Esophagus squamous epithelium (tissue), 5 donors: ENCODE data around the gene MROH2B. TPM values are rescaled to one million over a fixed set of nuclear protein-coding genes. Genes with fewer than 3 reads are reported as not detected.

Source experiments
- DNase-seq: peaks from one replicate; lab custom pipeline; 2025; lab: John Stamatoyannopoulos, UW
- H3K27ac ChIP-seq, 4 donors: fragments of 200-600 bp; sonication (generic); one replicate each; pipeline ENCODE4 v1.5.1; 2016 to 2019; ENCODE audit warnings: mild to moderate bottlenecking in 1 of 4
- H3K27me3 ChIP-seq, 4 donors: fragments of 200-600 bp; sonication (generic); 1 replicate in 3 of 4; 2 replicates in 1 of 4; pipeline versions ENCODE4 v1.5.1 to v1.6.0; 2017 to 2021; ENCODE audit warnings: antibody characterized with exemption in 1 of 4
- H3K36me3 ChIP-seq, 3 donors: fragments of 200-600 bp; sonication (generic); one replicate each; pipeline ENCODE4 v1.5.1; 2016 to 2019
- H3K4me1 ChIP-seq, 3 donors: fragments of 200-600 bp; sonication (generic); one replicate each; pipeline ENCODE4 v1.5.1; 2017 to 2019
- H3K4me3 ChIP-seq, 4 donors: fragments of 200-600 bp; sonication (generic); 1 replicate in 3 of 4; 2 replicates in 1 of 4; pipeline ENCODE4 v1.5.1; 2016 to 2019; ENCODE audit warnings: mild to moderate bottlenecking in 2 of 4, moderate library complexity in 1 of 4
- H3K9me3 ChIP-seq, 3 donors: fragments of 200-600 bp; sonication (generic); one replicate each; pipeline ENCODE4 v1.5.1; 2016 to 2019
- CTCF ChIP-seq, 6 experiments: fragments of 450-650 bp in 4 of 6; fragments of 200-600 bp in 2 of 6; sonication (generic) in 2 of 6; IDR thresholded peaks; one replicate each; pipeline ENCODE4 v1.5.1; 2016 to 2019; ENCODE audit warnings: antibody characterized with exemption in 6 of 6, mild to moderate bottlenecking in 4 of 6, moderate library complexity in 4 of 6
- POLR2A ChIP-seq, 4 donors: fragments of 450-650 bp; IDR thresholded peaks; one replicate each; pipeline ENCODE4 v1.6.1; 2017; ENCODE audit warnings: antibody characterized with exemption in 4 of 4, mild to moderate bottlenecking in 4 of 4, moderate library complexity in 3 of 4
- WGBS, 2 donors: methylation state at CpG; one replicate each; pipeline ENCODE4 v1.1.5; 2018; 5-methylcytosine and 5-hydroxymethylcytosine counted together
- intact Hi-C: fragments of 100-400 bp; cut with DNase I; formaldehyde crosslinking; loops from one replicate; pipeline ENCODE4 v1.15.0; 2022
- total RNA-seq, 4 donors: library from RNA; depleted of rRNA; stranded (reverse); fragments of >200 nt; gene quantifications; one replicate each; pipeline ENCODE4 v1.1.0, GENCODE V29; 2016
- donor health status: DM: yes; HTN: yes; CAD: no.

The MROH2B gene
- total RNA-seq, 4 donors from 2014 or later = not detected

- no peak for DNase-seq
- WGBS, 2 donors = 48 to 49% methylated on average over 6 of the region's 6 CpGs
- Histone ChIP-seq H3K4me3 (no peak overlapping the region), H3K36me3 (no peaks in the 10 kb centered on the region), H3K27ac (no peak overlapping the region), H3K27me3 (no peaks in the 10 kb centered on the region), H3K9me3 (no peaks in the 10 kb centered on the region), H3K4me1 (no peaks in the 10 kb centered on the region)
- TF ChIP-seq CTCF (IDR thresholded peaks at IDR 0.05) = no peak
- TF ChIP-seq POLR2A (IDR thresholded peaks at IDR 0.05) = no peak
- intact Hi-C loops = no loop called here
Observed at GRCh38 chr5:41065691-41066335, 5.3 kb downstream of the MROH2B start.

GRCh38 chr5:41057940-41058339, 13.2 kb downstream of the MROH2B start:
- Histone ChIP-seq H3K27ac (no peak overlapping the region), H3K9me3 (no peaks in the 10 kb centered on the region), H3K27me3 (no peaks in the 10 kb centered on the region), H3K36me3 (no peaks in the 10 kb centered on the region), H3K4me3 (no peak overlapping the region), H3K4me1 (no peaks in the 10 kb centered on the region)
- WGBS, 2 donors = 83 to 90% methylated on average over 9 of the region's 9 CpGs
- DNase-seq = no peak
- intact Hi-C loops = no loop called here
- TF ChIP-seq CTCF (IDR thresholded peaks at IDR 0.05) = no peak
- TF ChIP-seq POLR2A (IDR thresholded peaks at IDR 0.05) = no peak

- no peaks in the 10 kb centered on the region for H3K36me3 ChIP-seq
- no peaks in the 10 kb centered on the region for H3K9me3 ChIP-seq
- TF ChIP-seq CTCF (IDR thresholded peaks at IDR 0.05) (no peak), POLR2A (IDR thresholded peaks at IDR 0.05) (no peak)
- WGBS, 2 donors = 33 to 64% methylated on average over 1 to 5 of the region's 5 CpGs
- no peak overlapping the region for H3K4me3 ChIP-seq
- H3K4me1 ChIP-seq = no peaks in the 10 kb centered on the region
- H3K27ac ChIP-seq = no peak overlapping the region
- intact Hi-C loops = no loop called here
- no peaks in the 10 kb centered on the region for H3K27me3 ChIP-seq
- DNase-seq = no peak
Observed at GRCh38 chr5:41057231-41057630, 13.9 kb downstream of the MROH2B start.

- Histone ChIP-seq H3K4me1 (no peaks in the 10 kb centered on the region), H3K4me3 (no peak overlapping the region), H3K36me3 (no peaks in the 10 kb centered on the region), H3K9me3 (no peaks in the 10 kb centered on the region), H3K27me3 (no peaks in the 10 kb centered on the region), H3K27ac (no peak overlapping the region)
- TF ChIP-seq POLR2A (IDR thresholded peaks at IDR 0.05) (no peak), CTCF (IDR thresholded peaks at IDR 0.05) (no peak)
- WGBS, 2 donors = 38 to 43% methylated on average over 2 of the region's 2 CpGs
- no peak for DNase-seq
- intact Hi-C loops = no loop called here
Observed at GRCh38 chr5:41048986-41049385, 22.2 kb downstream of the MROH2B start.

GRCh38 chr5:41043109-41043747, 27.9 kb downstream of the MROH2B start:
- no peaks in the 10 kb centered on the region for H3K27me3 ChIP-seq
- intact Hi-C loops = no loop called here
- WGBS, 2 donors = 29 to 58% methylated on average over 1 of the region's 1 CpG
- H3K4me1 ChIP-seq = no peaks in the 10 kb centered on the region
- H3K27ac ChIP-seq = no peak overlapping the region
- TF ChIP-seq POLR2A (IDR thresholded peaks at IDR 0.05) (no peak), CTCF (IDR thresholded peaks at IDR 0.05) (no peak)
- DNase-seq = no peak
- H3K4me3 ChIP-seq = no peak overlapping the region
- H3K36me3 ChIP-seq = no peaks in the 10 kb centered on the region
- H3K9me3 ChIP-seq = no peaks in the 10 kb centered on the region
